Keratinocyte (primary cell): ENCODE measurements around the gene SUV39H1. TPM values are rescaled to one million over a fixed set of nuclear protein-coding genes. Genes with fewer than 3 reads are reported as not detected.

ENCODE experiments used
- DNase-seq: peaks from one replicate; pipeline ENCODE4 v3.0.0-alpha.2; 2011; ENCODE audit warnings: low read depth, missing footprints, low spot score
- FAIRE-seq: peaks from 2 replicates; lab custom pipeline; 2011; peaks lifted over from hg19 to GRCh38; lab: Jason Lieb, UNC
- H2AFZ ChIP-seq: 2 replicates; pipeline ENCODE4 v1.6.0; 2012; ENCODE audit warnings: low read length, control low read depth, inconsistent platforms; ENCODE audit not compliant: control insufficient read depth
- H3K27ac ChIP-seq: 2 replicates; pipeline ENCODE4 v1.5.1; 2011; ENCODE audit warnings: low read length; ENCODE audit not compliant: control insufficient read depth, insufficient read depth
- H3K27me3 ChIP-seq: 3 replicates; pipeline ENCODE4 v1.6.0; 2011; ENCODE audit warnings: low read length; ENCODE audit not compliant: control insufficient read depth, insufficient read depth; ENCODE audit errors: extremely low read depth
- H3K36me3 ChIP-seq, 2 experiments: 2 replicates in 1 of 2; 3 replicates in 1 of 2; pipeline ENCODE4 v1.5.1; 2011; ENCODE audit warnings: low read length in 2 of 2, mild to moderate bottlenecking in 1 of 2; ENCODE audit not compliant: control insufficient read depth in 2 of 2, insufficient read depth in 2 of 2; ENCODE audit errors: extremely low read depth in 1 of 2
- H3K4me1 ChIP-seq: 3 replicates; pipeline ENCODE4 v1.5.1; 2011; ENCODE audit warnings: low read length; ENCODE audit not compliant: control insufficient read depth, insufficient read depth; ENCODE audit errors: extremely low read depth
- H3K4me2 ChIP-seq: 3 replicates; pipeline ENCODE4 v1.6.0; 2011; ENCODE audit warnings: low read depth, low read length; ENCODE audit not compliant: control insufficient read depth, insufficient read depth; ENCODE audit errors: extremely low read depth
- H3K4me3 ChIP-seq, 3 experiments: fragments of 200-600 bp in 1 of 3; sonication (generic) in 1 of 3; 2 replicates in 2 of 3; 3 replicates in 1 of 3; pipeline ENCODE4 v1.5.1; 2011 to 2016; ENCODE audit warnings: low read length in 3 of 3, mild to moderate bottlenecking in 3 of 3, control low read depth in 2 of 3, inconsistent platforms in 1 of 3, low read depth in 1 of 3, mixed read lengths in 1 of 3, mixed run types in 1 of 3, moderate library complexity in 1 of 3; ENCODE audit not compliant: control insufficient read depth in 2 of 3, insufficient read depth in 2 of 3; ENCODE audit errors: extremely low read depth in 1 of 3
- H3K79me2 ChIP-seq: 2 replicates; pipeline ENCODE4 v1.6.0; 2012; ENCODE audit warnings: low read length; ENCODE audit not compliant: control insufficient read depth, insufficient read depth
- H3K9ac ChIP-seq: 3 replicates; pipeline ENCODE4 v1.6.0; 2011; ENCODE audit warnings: low read length; ENCODE audit not compliant: control insufficient read depth, insufficient read depth; ENCODE audit errors: extremely low read depth
- H3K9me1 ChIP-seq: 3 replicates; pipeline ENCODE4 v1.6.0; 2011; ENCODE audit warnings: low read length; ENCODE audit not compliant: control insufficient read depth, insufficient read depth; ENCODE audit errors: extremely low read depth
- H3K9me3 ChIP-seq: 2 replicates; pipeline ENCODE4 v1.5.1; 2012; ENCODE audit warnings: low read depth, low read length; ENCODE audit not compliant: control insufficient read depth
- H4K20me1 ChIP-seq: 3 replicates; pipeline ENCODE4 v1.6.0; 2011; ENCODE audit warnings: low read length; ENCODE audit not compliant: control insufficient read depth, insufficient read depth; ENCODE audit errors: extremely low read depth
- EZH2 ChIP-seq: IDR thresholded peaks from one replicate; pipeline ENCODE4 v1.6.1; 2012; ENCODE audit warnings: inconsistent platforms, mild to moderate bottlenecking, low read length, moderate library complexity
- dilution Hi-C: fragments of 300-500 bp; cut with MboI; formaldehyde crosslinking; loops from one replicate; pipeline ENCODE4 v1.7.0; 2020; ENCODE audit warnings: low sequenced_read_pairs; ENCODE audit not compliant: extremely low pct_ligation_motif_present
- polyA plus RNA-seq, 5 experiments: library from polyadenylated mRNA; depleted of rRNA in 3 of 5; stranded (reverse) in 3 of 5; stranded (forward) in 1 of 5; unstranded in 1 of 5; fragments of >200 nt; gene quantifications; 1 replicate in 1 of 5; 2 replicates in 3 of 5; 3 replicates in 1 of 5; pipeline versions ENCODE4 v1.2.1 to v1.2.3, GENCODE V29; 2011 to 2012; ENCODE audit warnings: missing spikeins in 2 of 5, low read depth in 1 of 5, low replicate concordance in 1 of 5
- TF ChIP-seq, protein P1 (sequence below), 3 experiments: IDR thresholded peaks in 1 of 3; conservative IDR thresholded peaks in 1 of 3; optimal IDR thresholded peaks in 1 of 3; 2 replicates in 2 of 3; 3 replicates in 1 of 3; pipeline versions ENCODE3 to v1.5.1; 2011; ENCODE audit warnings: low read length in 3 of 3, mild to moderate bottlenecking in 3 of 3, moderate library complexity in 2 of 3, control low read depth in 1 of 3, inconsistent platforms in 1 of 3; ENCODE audit not compliant: insufficient read depth in 2 of 3; ENCODE audit errors: extremely low read depth in 1 of 3

Gene SUV39H1
- polyA plus RNA-seq, 1 donor (not counting 4 experiments of a cell fraction or from before 2014, with no cell fraction given): 4.9 TPM

DNA sequence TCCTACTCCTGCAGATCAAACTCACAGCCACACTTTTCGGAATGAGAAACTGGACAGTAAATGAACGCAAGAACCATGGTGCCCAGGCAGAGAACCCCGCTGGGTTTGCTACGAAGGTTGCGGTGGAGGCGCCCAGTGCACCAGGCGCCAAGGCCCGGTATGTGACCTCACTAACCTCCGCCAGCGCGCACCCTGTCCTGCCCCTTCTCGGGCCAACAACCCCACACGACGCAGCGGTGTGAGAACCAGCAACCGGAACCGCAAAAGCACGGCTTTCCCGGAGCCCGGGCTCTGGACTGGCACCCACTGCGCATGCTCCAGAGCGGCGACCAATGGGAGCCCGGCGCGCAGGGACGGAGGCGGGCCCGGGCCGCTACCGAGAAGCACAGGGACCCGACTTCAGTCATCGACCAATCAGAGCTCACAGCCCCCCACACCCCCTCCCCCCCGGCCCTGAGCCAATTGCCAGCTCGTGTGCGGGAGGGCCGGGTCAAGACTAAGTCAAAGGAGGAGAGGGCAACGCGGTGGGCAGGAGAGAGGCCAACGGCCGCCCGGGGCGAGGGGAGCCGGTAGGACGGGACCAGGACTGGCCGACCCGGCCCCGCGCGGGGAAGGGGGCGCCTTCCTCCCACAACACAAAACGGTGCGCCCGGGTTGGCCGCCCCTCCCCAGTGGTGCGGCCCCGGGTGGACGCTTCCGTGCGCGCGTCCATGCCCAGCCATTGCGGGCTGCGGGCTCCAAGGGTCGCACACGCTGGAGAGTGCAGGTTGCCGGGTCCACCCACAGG is 20.2 kb upstream of the SUV39H1 start:
- Histone ChIP-seq H3K9me3 (no peaks in the 10 kb centered on the region), H3K27ac (peak overlapping the region; percentile 52), H3K36me3 (no peaks in the 10 kb centered on the region), H3K4me2 (peak overlapping the region; percentile 89), H3K9ac (peak overlapping the region; percentile 75), H3K4me1 (no peaks in the 10 kb centered on the region), H3K4me3 (peak overlapping the region; percentile 70 to 75 (median 74)), H3K27me3 (no peaks in the 10 kb centered on the region), H3K9me1 (no peaks in the 10 kb centered on the region), H4K20me1 (no peaks in the 10 kb centered on the region), H3K79me2 (no peaks in the 10 kb centered on the region), H2AFZ (peak overlapping the region; percentile 82)
- no peak for TF ChIP-seq EZH2
- TF ChIP-seq, protein P1, sequence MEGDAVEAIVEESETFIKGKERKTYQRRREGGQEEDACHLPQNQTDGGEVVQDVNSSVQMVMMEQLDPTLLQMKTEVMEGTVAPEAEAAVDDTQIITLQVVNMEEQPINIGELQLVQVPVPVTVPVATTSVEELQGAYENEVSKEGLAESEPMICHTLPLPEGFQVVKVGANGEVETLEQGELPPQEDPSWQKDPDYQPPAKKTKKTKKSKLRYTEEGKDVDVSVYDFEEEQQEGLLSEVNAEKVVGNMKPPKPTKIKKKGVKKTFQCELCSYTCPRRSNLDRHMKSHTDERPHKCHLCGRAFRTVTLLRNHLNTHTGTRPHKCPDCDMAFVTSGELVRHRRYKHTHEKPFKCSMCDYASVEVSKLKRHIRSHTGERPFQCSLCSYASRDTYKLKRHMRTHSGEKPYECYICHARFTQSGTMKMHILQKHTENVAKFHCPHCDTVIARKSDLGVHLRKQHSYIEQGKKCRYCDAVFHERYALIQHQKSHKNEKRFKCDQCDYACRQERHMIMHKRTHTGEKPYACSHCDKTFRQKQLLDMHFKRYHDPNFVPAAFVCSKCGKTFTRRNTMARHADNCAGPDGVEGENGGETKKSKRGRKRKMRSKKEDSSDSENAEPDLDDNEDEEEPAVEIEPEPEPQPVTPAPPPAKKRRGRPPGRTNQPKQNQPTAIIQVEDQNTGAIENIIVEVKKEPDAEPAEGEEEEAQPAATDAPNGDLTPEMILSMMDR (optimal IDR thresholded peaks at IDR 0.05 in 1 of 3, IDR thresholded peaks at IDR 0.05 in 1 of 3, conservative IDR thresholded peaks at IDR 0.05 in 1 of 3; ENCODE audit: extremely low read depth in 1 of 3, insufficient read depth in 2 of 3, low read length in 3 of 3): no peak
- DNase-seq (peak; percentile 42), FAIRE-seq (no peak)
- dilution Hi-C loops: no loop called here

DNA sequence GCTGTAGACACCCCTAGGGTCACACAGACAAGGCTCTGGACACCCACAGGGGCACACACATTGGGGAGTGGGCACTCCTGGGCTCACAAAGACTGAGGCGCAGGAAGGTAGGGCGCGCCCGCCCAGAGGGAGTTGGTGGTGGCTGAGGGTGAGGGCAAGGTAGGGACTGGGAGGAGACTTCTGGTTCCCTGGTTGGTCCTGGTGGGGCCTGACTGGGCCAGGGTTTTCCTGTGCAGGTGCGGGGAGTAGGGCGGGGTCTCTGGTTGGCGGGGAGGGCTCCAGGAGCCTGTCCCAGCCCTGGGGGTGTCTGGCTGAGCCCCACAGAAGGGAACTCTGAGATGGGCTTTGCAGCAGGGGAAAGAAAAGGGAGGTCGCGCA is 19.7 kb upstream of the SUV39H1 start:
- peak overlapping the region; percentile 75 for H3K9ac ChIP-seq
- peak overlapping the region; percentile 64 for H3K4me2 ChIP-seq
- H3K9me1 ChIP-seq: no peaks in the 10 kb centered on the region
- H3K36me3 ChIP-seq: no peaks in the 10 kb centered on the region
- peak overlapping the region; percentile 70 to 75 (median 74) for H3K4me3 ChIP-seq
- no peaks in the 10 kb centered on the region for H3K27me3 ChIP-seq
- peak overlapping the region; percentile 63 for H2AFZ ChIP-seq
- no peaks in the 10 kb centered on the region for H4K20me1 ChIP-seq
- H3K79me2 ChIP-seq: no peaks in the 10 kb centered on the region
- no peaks in the 10 kb centered on the region for H3K4me1 ChIP-seq
- TF ChIP-seq EZH2: no peak
- TF ChIP-seq, protein P1 (optimal IDR thresholded peaks at IDR 0.05 in 1 of 3, IDR thresholded peaks at IDR 0.05 in 1 of 3, conservative IDR thresholded peaks at IDR 0.05 in 1 of 3; ENCODE audit: extremely low read depth in 1 of 3, insufficient read depth in 2 of 3, low read length in 3 of 3): no peak
- no peaks in the 10 kb centered on the region for H3K9me3 ChIP-seq
- dilution Hi-C loops: no loop called here
- FAIRE-seq (no peak), DNase-seq (no peak)
- H3K27ac ChIP-seq: peak overlapping the region; percentile 52
